HG03175 (cell line): ENCODE data around the gene TMEM200A.
A peak's percentile ranks its signal among the peaks of the same experiment; 100 is the strongest.

ENCODE experiments used
- ATAC-seq: cut with Tn5 transposase; IDR thresholded peaks from one replicate; pipeline ENCODE4 v1.9.1; 2021; ENCODE audit warnings: mild to moderate bottlenecking, moderate library complexity; ENCODE audit not compliant: unreplicated experiment

Gene TMEM200A

DNA sequence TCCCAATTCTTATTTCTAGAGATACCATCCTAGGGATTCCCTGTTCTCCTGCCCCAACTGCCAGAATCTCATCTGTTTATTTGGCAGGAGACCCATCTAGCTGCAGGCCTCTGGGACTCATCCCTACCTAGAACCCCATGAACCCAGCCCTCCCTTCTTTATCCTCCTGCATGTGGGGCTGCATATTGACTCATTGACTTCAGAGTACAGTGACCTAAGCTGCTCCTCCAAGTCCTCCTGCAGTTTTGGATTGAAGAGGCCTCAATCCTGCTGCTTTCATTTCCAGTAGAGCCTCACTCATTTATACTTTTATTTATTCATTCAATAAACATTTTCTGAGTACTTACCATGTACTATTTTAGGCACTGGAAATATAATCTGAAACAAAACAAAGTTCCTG lies 11.6 kb downstream of the TMEM200A start:
- no peak for ATAC-seq

DNA sequence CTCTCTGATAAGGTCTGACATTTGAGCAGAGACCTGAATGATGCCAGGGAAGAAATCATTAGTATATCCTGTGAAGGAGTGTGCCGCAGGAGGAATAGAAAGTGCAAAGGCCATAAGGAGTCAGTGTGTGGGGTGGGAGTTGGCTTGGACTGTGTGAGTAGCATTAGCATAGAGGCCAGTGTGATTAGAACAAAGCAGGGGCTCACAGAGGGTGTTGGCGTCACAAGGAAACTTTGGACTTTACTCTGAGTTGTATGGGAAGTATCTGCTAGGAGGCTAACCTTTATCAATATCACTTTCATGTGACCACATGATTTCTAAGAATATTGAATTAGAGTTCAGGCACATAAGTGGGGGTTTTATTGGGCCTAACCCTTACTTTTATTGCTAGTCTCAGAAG lies 12.1 kb downstream of the TMEM200A start:
- no peak for ATAC-seq

DNA sequence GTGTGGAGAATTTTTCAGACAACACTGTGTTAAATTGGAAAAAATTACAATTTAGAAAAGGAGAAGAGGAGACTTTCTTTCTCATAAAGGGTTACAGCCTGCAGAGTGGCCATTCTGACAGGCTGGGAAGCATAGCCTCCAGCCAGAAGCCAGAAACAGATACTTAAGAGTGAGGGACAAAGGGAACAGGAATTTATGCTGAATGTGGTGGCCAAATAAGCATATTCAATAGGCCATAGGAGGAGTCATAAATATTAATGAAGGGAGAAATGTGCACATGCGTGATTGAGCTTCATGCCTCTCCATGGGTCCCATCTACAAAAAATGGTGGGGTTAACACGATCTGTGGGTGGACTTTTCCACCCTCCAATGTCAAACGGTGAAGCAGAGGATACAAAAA lies 13.4 kb downstream of the TMEM200A start:
- no peak for ATAC-seq

DNA sequence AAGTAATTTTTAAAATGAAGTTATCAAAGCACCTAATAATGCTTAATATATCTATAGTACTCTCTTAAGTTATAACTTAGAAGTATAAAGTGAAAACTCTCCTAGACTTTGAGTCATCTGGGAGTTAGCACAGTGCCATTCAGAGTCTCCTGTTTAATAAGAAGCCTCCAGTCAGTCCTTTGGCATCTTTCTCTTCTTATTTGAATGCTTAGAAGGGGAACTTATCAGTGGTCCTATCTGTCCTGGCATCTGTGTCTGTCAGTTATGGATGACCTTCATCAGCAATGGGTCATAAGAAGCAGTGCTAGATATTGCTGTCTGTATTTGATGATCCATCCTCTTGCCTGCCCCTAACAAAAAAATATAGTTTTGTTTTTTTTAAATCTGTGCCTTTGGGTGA lies 15.2 kb downstream of the TMEM200A start:
- no peak for ATAC-seq

DNA sequence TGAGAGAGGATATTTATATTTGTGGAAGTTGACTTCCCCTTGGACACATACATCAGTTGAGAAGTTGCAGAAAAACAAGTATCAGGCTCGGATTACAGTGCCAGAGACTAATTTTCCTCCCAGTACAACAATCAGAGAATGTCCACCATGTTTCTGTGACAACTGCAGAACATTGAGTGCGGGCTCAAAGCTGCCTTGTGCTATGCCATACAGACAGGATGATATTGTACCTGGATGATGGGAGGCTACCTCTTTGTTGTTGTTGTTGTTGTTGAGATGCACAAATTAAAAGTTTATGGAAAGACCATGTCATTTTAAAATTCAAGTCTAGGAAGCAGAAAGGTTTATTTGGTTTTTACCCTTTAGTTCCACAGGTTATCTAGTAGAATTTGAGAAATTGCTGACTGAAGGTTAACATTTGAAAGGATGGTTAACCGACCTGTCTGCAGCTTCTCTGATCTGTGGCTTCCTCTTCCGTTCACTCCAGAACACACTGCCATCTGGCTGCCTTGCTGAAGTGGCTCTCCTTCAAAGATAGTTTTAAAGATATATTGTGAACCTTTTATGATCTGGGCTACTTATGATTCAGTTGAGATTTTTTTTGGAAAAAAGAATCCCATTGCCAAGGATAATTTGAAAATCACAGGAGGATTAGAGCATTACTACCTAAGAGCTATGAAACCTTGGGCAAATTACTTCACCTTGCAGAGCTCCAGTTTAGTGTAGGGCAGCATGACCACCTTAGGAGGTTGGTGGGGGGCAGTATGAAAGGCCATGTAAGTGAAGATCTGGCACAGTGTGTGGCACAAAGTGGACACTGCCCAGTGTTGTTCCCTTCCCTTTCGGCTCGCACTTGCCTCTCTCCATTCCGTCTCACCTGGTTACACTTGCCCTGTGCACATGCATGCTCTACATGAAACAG lies 15.9 kb downstream of the TMEM200A start:
- peak; percentile 81 for ATAC-seq

DNA sequence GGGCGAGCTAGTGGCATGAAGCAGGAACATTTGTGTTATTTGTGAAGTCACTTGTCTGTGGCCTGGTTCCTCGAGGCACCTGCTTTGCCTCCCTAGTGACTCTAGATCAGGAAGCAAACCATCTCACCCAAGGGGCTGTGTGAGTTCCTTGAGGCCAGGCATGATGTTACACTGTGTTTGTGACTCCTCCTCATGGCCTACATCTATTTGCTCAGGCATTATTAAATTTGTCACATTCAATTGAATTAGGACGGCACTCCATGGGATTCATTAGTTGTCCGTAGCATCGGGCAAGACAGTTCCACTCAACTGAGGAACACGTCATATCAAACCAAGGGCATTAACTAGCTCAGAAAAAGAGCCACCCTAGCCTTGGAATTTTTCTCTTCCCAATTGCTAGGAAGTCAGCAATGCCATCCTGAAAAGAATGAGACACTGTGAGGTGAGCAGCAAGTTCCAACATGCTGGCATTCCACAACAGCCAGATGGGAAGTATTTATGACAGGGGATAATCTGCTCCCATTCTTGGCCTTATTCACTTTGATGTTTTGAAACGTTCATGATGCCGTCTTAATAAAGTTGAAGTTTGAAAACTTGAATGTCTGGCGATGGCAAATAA lies 17.2 kb downstream of the TMEM200A start:
- no peak for ATAC-seq

DNA sequence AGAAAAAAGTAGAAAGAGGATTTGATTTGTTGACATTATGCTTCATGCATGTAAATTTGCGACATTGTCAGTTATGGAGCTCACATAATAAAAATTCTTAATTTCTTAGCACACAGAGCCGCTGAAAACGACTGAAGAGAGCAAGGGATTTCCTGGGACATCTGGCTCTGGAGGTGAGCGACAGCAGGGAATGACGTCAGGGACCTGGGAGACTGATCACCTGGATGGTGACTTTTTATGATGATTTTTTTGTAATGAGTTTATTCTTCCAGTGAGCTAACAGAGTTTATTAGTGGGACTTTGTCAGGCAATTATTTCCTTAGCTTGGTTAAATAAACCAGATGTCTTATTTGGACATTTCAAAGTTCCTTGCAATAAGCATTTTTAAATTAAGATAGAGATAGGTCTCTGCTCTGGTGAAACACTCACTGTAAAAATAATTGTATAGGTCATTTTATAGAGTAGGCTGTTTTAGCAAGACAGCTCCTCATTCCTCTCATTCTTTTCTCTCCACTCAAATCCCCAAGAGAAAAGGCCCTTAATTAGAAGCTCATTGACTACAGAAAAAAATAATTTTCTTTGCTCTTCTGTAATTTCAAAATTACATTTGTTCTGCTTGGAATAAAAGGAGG lies 19.4 kb downstream of the TMEM200A start:
- no peak for ATAC-seq

DNA sequence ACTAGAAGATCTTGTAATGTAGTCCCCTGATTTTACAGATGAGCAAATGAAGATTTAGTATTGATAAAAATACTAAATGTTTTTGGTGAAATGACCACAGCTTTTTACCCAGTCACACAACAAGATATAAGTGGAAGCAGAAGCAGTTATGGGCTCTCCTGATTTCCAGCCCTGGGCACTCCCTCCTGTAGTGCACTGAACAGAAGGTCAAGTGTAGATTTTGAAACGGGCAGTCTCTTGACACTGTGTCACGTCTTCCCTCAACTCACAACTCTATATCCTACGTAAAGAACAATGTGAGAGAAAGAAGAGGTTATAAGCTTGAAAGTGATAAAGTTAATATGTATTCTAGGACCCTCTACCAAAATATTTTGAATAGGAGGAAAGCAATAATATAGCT lies 23.3 kb downstream of the TMEM200A start:
- ATAC-seq, result no peak

DNA sequence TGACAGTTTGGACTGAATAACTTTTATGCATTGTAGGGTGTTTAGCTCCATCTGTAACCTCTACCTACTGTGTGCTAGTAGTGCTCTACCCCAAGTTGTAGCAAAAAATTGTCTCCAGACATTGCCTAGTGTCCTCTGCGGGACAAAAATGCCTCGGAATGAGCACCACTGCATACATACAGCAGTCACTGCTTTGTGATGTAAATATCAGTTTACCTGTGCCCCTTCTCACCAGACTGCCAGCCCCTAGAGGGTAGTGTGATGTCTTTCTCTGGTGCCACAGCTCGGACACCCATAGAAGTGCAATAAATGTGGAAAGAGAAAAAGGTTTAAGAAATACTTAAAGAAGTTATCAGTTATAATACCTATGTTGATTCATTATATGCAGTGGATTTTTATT lies 25.1 kb downstream of the TMEM200A start:
- ATAC-seq, result no peak

DNA sequence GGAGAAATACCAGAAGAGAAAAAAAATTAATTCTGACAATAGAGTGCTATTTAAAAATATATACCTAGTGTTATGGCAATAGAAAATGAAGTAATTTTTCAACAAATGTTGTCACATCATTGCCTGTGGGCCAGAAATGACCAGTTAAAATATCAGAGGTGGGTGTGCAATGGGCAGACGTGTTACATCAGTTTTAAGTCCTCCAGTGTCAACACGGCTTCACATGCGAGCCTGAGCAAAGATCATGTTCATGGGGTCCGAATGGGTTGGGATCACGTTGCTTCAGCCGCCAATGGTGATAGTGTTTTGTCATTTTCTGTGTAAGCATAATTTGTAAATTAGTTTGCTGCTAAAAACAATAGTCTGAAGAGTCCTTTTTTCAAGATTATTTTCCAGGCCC lies 27.5 kb downstream of the TMEM200A start:
- ATAC-seq, result no peak

DNA sequence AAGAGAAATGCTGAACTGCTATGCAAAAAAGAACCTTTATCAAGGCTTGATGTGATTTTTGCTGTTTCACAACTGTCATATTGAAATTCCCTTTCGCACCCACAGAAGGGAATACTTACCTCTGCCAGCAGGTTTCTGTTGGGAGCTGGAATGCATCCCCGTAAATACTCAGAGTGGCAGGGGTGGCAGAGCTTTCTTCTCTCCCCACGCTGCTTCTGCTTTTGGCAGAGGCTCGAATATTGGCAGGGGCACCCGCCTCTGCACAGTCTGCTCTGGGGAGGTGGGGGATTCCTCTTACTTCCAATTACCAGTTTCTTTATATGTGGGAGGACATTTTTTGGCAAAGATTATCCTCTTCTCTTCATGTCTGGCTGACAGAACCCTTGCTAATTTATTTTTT lies 28.4 kb downstream of the TMEM200A start:
- ATAC-seq, result no peak

DNA sequence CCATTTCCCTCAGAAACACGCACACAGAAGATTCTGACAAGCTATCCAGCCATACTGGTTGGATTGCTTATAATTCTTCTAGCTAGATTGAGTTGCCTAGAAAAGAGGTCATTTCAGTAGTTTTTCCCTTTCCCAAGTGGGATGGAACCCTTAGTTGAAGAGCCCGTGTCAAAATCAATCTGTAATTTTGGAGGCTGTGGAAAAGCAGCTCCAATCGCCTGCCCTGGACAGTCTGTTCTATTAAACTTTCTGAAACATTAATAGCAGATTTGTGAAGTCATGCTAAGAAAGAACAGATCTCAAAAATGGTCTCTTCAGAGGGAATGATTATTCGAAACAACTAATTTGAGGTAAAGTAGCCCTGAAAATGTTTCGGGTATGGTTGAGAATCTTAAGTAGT lies 29.3 kb downstream of the TMEM200A start:
- ATAC-seq, result no peak

DNA sequence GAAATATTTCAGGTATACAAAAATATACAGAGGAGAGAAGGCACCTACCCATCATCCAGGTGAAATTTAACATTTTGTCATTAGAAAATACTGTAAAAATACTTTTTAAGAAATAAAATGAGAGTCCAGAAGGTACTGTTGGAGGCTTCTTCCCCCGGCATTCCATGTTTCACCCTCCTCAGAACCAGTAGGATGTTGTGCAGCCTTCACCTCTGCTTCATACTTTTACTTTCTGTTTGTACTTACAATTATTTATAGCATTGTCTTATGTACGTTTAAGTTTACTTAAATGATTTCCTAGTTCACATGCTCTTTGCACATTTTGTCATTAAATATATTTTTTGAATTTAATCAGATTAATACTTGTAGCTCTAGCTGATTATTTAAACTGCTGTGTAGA lies 30.9 kb downstream of the TMEM200A start:
- ATAC-seq, result no peak

DNA sequence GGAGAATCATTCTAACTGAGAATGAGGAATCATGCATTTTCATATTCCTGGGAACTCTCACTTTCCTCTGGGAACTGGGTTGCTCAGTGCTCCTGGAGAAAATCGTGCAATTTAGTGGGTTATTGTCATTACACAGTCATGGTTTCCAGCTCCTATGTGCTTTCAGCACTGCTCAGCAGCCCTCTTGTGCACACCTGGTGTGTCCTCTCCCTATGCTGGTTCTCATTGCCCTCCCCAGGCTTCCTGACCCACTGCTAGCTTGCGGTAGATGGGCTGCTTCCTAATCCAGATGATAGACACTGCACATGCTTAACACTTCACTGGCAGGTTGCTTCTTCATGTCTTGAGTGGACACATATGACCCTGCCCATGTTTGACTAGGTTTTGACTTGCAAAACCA lies 39.7 kb downstream of the TMEM200A start:
- no peak for ATAC-seq

DNA sequence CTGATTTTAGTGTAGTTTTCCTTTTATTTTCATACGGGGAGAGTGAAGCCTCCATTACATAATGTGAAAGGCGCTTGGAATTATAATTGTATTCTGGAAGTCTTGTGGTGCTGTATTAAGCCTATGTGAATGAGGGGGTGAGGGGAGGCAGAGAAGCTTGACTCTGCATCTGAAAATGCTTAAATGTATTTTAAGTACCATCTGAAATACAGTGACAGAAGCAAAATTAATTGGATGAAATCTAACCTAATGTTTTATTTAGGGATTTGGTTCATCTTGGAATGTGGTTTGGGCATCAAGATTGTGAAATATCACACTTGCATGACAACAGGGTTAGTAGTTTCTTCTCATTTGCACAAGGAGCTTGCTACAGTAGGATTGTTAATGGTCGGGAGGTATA lies 41.2 kb downstream of the TMEM200A start:
- no peak for ATAC-seq

DNA sequence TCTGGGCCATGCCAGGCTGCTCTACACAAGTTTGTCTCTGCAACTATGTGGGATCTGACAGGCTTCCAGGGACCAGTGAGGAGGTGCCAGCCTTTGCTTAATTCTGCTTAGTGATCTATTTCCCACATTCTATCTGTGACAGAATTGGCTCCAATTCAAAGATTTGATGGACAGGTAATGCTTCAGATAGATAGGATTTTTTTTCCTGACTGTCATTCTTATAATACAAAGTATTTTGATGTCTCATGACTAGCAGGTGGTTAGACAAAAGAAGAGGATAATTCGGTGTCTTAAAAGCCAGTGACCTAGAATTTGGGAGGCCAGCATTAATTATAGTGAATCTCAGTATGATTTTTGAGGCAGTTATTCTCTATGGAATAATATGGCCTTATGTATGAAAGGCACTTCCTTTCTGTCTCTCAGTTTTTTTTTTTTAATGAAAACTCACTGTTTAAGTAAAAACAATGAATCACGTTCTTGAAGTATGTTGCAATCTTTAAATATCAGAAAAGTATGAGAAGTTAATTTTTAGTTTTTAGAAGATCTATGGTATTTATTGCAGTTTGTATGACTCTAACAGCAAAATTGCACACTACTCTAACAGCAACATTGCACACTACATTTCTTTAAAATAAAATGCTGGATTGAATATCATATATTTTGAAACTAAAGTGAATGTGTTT lies 43.7 kb downstream of the TMEM200A start:
- ATAC-seq, result no peak

DNA sequence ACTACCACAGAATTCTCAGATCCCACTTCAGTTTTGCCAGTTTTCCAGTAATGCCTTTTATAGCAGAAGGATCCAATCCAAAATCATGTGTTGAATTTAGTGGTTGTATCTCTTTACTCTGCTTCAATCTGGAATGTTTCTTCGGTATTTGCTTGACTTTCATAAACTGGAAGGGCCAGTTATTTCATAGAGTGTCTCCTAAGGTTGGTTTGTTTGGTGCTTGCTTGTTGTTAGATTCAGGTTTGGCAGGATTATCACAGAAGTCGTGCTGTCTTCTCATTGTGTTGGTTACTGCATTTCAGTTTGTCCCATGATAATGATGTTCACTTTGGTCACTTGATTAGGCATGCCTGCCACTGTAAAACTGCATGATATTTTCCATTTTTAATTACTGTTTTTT lies 45.7 kb downstream of the TMEM200A start:
- ATAC-seq, result no peak

DNA sequence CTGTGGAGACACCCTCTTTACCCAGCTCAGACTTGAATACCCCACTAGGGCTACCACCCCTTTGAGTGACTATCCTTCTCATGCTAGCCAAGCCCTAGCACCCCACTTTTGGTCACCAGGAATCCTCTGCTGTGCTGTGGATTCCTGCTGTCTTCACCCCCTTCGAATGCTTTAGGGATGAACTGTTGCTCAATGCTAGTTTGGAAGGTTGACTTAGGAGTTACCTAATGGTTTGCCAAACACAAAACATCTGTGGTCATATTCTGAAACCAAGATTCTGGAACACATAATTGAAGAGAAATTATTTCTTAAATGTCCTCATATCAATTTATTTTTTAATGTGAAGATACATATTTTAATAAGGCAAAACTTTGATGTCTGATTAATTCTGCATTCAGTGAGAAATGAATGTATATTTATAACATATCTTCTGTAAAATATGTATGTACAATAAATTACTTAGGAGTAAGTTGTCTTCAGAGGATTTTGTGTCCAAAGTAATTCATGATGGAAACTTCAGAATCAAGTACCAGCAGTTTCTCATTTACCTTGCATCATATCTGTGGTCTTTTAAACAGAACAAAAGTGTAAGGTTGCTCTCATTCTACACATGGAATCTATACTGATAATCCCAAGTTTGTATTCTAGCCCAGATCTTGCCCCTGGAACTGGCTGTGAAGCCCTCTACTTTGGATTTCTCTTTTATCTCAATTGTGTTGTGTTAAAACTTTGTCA lies 46.9 kb downstream of the TMEM200A start:
- no peak for ATAC-seq

DNA sequence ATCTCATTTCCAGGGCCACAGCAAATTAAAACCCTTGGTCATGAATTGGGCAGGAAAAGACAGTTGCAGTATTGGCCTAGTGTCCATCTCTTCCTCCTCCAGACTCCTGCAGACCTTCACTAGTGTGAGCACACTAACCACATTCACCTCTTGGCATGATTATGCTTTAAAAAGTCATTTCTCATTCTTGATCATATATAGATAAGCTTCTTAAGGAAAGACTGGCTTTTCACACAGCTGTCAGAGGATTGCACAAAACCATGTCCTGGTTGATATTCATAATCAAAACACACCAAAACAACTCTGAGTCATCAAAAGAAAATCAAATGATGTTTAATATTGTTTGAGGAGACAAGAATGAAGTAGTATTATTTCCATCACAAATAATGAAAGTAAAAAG lies 52.1 kb downstream of the TMEM200A start:
- no peak for ATAC-seq

DNA sequence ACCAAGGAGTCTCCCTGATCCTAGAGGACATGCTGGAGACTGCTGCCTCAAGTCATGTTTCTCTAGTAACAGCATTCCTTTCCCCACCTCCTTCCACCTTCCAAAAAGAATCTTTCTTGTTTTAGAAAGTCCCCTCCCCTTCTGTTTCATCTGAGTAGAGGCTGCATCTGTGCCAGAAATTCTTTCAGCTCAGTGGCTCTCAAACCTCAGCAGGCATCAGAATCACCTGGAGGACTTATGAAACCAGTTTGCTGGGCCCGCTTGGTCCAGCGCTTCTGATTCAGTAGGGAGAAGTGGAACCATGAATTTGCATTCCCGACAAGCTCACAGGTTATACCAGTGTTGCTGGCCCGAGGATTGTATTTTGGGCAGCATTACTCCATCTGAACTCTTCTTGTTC lies 55.1 kb downstream of the TMEM200A start:
- ATAC-seq, result no peak

DNA sequence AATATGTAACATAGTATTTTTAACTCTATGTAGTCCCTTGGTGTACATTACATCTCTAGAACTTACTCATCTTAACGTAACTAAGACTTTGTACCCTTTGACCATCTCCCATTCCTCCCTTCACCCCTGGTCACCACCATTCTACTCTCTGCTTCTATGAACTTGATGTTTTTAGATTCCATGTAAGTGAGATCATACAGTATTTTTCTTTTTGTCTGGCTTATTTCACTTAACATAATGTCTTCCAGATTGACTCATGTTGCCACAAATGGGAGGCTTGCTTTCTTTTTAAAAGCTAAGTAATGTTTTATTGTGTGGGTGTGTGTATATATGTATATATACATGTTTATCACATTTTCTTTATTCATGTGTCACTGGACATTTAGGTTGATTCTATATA lies 55.8 kb downstream of the TMEM200A start:
- ATAC-seq, result no peak
